Measurements from ENCODE around the gene NFYA.

Gene NFYA

DNA sequence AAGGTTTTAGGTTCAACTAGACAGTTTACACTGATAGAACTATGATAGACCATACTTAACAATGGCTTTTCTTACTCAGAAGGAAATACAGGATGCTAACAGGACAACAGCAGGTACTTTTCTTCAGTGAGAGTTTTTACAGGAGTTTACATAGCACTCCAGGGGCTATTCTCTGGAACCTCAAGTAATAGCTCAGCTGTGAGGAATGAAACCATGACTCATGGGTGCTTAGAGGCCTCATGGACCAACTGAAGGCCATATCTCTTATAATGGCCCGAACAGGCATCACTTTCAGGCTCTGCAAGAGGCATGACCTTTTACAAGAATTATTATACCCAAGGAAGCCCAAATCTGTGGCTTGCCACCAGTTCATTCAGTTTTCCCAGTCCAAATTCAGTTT is 49.6 kb downstream of the NFYA start:
- no peak for DNase-seq (ENCODE audit: low read depth)

DNA sequence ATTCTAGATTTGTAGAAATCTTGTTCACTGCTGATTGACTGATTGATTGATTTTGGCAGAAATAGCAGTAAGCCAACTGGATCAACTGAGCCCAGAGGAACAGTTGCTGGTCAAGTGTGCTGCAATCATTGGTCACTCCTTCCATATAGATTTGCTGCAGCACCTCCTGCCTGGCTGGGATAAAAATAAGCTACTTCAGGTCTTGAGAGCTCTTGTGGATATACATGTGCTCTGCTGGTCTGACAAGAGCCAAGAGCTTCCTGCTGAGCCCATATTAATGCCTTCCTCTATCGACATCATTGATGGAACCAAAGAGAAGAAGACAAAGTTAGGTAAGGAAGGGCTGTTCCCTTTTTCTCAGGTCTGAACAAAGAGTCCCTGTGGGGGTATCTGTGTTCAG is 50.1 kb downstream of the NFYA start:
- no peak for DNase-seq (ENCODE audit: low read depth)

GRCh38 chr6:41125282-41125681 is 52.5 kb downstream of the NFYA start:
- DNase-seq (ENCODE audit: low read depth): no peak

- no peak for DNase-seq (ENCODE audit: low read depth)
Observed at GRCh38 chr6:41132254-41132653, 59.5 kb downstream of the NFYA start.

- DNase-seq (ENCODE audit: low read depth): no peak
Observed at GRCh38 chr6:41135062-41135832, 62.5 kb downstream of the NFYA start.

DNA sequence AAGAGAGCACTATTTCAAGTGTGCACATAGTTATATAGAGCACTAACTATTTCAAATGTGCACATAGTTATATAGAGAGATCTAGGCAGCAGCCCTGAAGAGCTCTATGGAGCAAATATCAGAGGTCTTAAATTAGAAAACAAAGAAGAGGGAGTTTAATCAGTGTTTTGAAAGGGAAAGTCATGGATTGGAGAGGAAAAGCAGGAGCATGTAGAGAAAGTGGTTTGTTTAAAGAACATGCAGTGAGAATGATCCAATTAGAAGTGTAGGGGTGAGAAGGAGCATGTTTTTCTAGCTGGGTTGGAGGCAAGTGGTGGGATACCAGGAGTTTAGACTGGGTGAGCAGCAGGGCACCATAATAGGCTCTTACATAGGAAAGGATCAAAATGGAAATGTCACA is 64.1 kb downstream of the NFYA start:
- DNase-seq (ENCODE audit: low read depth): no peak

- DNase-seq (ENCODE audit: low read depth): no peak
Observed at GRCh38 chr6:41147917-41148316, 75.1 kb downstream of the NFYA start.
